Activated CD8-positive, alpha-beta memory T cell treated with anti-CD3 and anti-CD28 coated beads for 1 hour (primary cell): ENCODE data around the gene HHIPL1.
A peak's percentile ranks its signal among the peaks of the same experiment; 100 is the strongest.

Experiments
- DNase-seq, 2 donors: peaks; one replicate each; pipeline ENCODE4 v3.0.0-alpha.2; 2020; ENCODE audit warnings: low read depth in 1 of 2; ENCODE audit errors: extremely low read depth in 1 of 2

The HHIPL1 gene

DNA sequence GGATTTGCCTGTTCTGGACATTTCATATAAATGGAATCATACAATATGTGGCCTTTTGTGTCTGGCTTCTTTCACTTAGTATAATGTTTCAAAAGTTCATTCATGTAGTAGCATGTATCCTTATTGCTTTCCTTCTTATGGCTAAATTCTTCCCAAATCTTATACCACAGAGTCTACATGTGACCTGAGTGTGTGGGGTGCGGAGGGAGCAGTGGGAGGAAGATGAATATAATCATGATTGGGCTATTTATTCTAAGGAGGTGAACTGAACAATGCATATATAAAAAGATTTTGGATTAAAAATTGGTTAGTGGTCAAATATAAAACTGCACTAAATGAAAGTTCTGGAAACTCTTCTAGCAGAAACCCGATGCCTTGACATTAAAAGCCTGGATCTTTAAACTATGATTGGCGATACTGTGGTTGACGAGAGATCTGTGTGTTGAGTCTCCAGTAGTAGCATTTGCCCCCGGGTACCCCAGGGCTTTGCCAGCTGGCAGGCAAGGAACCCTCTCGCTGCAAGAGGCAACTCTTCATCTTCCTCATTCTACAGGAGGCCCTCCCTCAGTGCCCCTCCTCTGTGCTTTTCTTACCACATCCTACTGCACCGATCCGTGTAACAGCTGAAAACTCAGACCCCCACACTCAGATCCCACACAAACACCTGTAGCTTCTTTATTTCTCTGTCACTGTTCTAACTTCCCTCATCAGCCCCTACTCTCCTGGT is 41.8 kb downstream of the HHIPL1 start:
- no peak for DNase-seq

DNA sequence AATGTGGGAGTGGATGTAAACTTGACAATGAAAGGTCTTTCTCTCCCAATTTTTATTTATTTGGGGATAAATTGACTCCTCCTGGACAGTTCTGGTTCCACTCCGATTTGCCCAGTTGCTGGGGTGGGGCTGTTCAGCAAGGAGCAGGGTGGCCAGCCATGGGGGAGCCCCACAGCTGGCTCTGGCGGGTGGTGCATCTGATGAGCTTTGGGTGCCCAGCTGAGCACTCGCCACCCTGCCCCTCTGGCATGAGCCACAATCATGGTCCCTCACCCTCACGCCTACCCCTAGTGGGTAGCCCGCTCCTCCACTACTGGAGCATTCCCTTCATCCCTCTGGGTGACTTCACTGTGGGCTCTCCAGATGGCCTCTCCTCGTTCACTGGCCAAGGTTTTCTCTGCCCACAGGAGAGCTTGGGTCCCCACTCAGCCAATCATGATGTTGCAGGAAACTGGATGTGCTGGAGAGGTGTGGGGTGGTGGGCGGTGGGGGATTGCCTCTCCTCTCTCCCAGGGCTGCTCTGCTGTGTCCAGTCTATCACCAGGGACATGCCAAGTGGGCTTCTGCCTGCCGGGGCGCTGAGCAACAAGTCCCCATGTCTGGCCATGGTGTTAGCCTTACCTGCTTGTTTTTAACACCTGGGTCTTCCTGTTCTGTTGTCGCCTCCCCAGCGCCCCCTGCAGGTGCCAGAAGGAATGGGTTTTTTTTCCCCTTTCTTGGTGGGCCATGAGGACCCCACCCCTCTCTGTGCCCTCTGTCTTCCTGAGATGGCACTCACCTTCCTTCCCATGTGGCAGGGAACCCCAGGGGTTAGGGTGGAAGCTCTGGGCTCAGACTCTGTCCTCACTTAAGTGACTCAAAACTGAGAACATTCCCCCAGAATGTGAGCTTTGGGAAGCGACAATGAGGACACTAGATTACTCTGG is 42.6 kb downstream of the HHIPL1 start:
- peak in 1 of 2 donors; percentile 23 for DNase-seq

DNA sequence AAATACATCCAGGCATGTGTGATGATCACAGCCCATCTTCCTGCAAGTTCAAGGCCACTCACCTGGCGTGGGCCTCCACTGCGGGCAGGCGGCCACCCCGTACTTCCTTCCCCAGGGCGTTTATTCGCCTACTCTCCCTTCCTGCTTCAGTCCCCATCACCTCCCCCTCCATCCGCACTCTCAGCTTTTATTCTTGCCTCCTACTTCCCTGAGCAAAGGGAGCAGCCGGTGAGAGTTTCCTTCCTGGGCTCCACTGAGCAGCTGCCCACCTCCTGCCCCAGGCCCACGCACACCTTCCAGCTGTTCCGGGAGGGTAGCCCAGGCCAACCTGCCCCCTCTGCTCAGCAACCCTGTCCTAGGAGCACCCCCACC is 43.3 kb downstream of the HHIPL1 start:
- DNase-seq = no peak

DNA sequence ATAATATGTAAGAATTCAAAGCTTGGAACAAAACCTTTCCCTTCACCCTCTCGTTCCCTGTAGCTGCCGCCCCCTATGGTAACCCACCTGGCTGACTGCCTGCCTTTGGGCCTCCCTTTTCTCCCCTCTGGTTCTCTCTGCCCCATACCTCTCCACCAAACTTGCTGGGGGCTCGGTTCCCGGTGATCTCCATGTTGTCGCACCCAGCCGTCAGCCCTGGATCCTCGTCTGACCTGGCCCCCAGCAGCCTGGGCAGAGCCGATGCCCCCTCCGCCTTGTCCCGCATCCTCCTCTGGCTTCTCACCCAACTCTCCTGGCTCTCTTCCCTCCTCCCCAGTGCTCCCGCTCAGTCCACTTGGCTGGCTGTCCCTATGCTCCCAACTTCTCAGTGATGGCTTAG is 43.7 kb downstream of the HHIPL1 start:
- DNase-seq = no peak

DNA sequence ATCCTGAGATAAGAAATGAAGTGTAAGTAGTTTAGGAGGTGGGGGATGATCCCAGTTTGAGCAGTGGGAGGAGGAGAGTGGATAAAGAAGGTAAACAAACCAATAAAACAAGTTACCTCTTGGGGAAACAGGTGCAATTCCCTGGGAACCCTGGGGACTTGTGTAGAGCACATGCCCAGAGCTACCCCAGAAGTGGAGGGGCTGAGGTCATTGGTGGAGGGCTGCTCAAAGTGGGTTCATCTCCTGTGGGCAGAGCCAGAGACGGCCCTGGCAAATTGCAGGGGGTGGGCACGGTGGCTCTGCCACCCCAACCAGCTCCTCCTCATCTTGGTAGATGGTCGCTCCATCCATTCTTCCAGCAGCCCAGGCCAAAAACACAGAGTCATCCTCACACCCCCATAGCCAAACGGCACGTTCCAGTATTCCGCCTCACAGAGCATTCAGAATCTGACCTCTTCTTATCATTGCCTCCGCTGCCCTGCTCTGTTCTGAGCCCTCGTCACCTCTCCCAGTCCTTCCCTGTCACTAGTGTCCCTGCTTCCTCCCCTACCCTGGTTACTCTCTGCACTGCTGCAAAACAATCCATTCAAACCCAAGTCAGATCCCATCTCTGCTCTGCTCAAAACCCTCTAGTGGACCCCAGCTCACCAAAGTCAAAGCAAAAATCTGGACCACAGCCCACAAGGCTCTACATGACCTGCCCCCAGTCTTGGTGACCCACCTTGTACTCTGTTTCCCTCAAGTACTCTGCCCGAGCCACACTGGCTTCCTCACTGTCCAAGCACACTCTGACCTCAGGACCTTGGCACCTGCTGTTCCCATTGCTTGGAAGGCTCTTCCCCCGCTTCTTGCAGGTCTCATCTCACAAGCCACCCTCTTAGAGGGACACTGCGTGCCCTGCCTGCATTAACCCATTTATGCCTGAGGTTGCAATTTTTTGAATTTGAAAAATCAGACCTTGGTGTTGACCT is 44.6 kb downstream of the HHIPL1 start:
- no peak for DNase-seq

DNA sequence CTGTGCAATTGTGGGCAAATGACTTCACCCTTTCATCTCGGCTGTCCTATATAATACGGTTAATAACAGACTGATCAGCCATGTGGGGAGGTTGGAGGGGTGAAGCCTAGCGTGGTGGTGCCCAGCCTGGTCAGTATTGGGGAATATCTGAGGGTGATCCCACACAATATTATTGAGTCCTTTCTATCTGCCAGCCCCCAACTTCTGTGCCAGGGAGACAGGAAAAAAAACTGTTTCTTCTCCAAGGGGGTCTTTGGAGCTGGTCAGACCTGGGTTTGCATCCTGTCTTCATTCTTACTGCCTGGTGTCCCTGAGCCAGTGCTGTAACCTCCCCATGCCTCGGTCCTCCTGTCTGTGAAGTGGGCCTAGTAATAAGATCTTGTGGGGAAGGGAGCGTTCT is 45.7 kb downstream of the HHIPL1 start:
- DNase-seq = no peak

DNA sequence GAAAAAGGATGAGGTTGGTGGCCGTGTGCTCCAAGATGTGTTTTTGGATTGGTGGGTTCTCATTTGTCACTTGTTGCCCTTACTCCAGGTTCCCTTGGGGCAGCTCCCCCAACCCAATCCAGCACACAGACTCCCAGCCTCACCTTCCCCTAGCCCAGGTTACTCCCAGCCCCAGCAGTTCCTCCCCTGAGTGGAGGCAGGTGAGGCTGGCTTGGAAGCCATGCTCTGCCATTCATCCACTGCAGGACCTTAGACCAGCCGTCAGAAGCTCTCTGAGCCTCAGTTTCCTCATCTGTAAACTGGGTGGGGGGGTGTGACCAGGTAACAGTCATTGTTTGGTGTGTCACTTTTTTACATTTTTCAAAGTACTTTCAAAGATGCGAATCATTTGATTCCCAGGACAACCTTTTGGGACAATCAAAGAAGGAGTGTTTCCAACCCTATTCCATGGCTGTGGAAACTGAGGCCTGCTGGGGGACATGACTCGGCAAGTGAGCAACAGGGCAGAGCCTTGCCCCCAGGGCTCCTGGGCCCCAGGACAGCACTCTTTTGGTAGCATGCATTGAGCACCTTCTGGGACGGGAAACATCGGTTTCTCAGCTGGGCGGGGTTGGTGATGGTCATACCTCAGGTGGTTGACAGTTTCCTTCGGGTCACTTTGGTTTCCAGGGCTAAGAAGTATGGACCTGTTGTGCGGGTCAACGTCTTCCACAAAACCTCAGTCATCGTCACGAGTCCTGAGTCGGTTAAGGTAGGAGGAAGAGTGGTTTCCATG is 46.4 kb downstream of the HHIPL1 start:
- DNase-seq = no peak

DNA sequence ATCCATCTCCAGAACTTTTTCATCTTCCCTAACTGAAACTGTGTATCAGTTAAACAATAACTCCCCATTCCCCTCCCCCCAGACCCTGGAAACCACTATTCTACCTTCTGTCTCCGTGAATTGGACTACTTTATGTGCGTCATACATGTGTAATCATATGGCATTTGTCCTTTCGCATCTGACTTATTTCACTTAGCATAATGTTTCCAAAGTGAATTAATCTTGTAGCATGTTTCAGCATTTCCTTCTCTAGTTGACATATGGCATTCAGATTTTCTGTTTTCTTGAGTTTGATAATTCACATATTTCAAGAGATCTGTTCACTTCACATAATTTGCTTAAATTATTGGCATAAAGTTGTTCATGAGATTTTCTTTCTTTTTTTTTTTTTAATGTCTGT is 49.0 kb downstream of the HHIPL1 start:
- no peak for DNase-seq

DNA sequence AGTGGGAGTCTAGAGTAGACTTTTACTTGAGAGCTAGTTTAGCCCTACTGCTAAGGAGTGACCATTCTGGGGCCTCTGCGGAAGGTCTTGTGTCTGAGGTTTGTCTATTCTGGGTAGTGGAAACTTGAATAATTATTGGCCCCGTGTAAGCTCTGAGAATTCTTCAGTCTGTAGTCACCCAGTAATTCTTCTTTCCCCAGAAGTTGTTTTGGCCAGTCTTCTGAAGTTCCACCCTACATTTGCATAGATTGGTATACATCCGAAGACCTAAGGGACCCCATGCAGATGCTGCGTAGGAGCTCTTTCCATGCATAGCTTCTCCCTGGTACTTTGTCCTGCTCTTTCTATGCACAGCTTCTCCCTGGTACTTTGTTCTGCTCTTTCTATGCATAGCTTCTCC is 52.0 kb downstream of the HHIPL1 start:
- DNase-seq = no peak

DNA sequence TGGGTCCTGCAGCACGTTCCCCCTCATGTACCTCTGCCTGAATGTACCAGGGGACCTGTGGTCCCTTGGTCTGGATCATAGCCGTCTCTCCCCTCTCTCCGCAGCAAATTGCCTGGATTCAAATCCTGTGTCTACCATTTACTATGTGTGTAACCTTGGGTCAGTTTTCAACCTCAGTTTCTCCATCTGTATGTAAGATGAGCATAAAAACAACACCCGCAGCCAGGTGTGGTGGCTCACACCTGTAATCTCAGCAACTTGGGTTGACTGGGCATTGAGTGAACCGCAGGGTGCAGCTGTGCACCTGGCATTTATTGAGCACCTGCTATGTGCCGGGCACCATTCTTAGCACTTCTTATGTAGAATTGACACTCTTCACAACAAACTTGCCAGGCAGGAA is 53.3 kb downstream of the HHIPL1 start:
- no peak for DNase-seq

DNA sequence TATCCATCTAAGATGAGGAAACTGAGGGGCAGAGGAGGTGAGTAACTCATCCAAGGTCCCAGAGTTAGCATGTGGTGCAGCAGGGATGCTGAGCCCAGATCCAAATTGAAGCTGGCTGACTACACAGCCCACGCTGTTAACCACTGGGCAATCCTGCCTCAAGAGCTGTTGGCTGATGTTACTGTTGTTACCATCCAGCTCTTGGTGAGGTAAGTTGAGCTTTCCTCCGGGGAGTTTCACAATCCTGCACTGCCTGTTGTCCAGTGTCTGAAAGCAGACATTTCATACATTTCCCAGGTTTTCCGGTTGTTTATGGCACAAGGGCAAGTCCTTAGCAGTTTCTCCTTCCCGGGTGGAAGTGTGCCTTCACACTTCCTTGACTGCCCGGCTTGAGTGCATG is 53.7 kb downstream of the HHIPL1 start:
- DNase-seq = no peak

DNA sequence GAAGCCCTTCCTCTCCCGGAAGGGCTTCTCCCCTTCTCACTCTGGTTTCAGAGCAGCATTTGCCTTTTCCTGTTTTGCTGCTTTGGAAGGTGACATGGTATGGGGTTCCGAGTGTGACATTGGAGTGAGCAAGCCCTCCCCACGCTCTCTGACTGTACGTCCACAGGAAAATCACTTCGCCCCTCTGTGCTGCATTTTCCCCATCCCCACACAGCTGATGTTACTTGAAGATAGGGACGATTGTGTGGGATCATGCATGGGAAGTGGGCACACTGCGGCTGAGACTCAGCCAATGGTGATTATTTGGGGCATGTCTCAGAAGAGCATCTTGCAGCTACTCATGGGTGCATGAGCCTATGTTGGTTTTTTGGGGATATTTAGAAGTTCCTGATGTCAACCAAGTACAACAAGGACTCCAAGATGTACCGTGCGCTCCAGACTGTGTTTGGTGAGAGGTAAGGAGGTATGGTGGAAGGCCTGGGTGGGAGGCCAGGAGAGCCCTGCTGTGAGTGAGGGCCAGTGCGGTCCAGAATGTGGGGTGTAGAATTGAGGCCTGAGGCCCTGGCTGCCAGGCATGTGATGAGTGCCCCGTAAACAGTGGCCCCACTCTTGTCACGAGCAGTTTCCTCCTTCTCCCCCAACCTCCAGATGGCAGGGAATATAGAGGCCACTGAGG is 54.3 kb downstream of the HHIPL1 start:
- no peak for DNase-seq

DNA sequence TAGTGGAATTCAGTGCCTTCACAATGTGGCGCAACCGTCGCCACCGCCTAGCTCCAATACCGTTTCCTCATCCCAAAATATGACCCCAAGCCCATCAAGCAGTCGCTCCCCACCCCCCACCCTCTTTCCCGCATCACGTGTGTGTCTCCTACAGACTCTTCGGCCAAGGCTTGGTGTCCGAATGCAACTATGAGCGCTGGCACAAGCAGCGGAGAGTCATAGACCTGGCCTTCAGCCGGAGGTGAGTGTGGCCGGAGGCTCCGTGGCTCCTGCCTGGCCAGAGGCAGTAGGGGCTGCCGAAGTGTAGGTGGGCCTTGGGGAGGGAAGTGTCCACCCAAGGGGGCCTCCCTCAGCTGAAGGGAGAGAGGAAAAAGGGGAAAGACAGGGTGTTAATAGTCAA is 54.9 kb downstream of the HHIPL1 start:
- no peak for DNase-seq

DNA sequence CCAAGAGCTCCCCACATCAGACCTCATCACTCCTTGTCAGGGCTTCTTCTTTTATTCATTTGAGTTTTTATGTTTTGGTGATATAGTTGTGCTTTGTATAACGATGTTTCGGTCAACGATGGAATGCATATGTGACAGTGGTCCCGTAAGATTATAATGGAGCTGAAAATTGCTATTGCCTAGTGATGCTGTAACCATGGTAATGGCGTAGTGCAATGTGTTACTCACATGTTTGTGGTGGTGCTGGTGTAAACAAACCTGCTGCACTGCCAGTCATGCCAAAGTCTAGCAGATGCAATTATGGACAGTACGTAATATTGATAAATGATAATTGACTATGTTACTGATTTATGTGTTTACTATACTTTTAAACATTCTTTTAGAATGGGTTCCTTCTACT is 55.5 kb downstream of the HHIPL1 start:
- no peak for DNase-seq

DNA sequence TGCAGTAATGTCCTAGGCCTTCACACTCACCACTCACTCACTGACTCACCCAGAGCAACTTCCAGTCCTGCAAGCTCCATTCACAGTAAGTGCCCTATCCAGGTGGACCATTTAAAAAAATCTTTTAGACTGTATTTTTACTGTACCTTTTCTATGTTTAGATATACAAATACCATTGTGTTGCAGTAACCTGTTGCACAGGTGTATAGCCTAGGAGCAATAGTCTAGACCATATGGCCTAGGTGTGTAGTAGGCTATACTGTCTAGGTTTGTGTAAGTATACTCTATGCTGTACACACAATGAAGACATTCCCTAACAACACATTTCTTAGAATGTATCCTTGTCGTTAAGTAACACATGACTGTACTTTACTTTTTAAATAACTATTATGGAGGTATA is 56.3 kb downstream of the HHIPL1 start:
- DNase-seq = no peak

DNA sequence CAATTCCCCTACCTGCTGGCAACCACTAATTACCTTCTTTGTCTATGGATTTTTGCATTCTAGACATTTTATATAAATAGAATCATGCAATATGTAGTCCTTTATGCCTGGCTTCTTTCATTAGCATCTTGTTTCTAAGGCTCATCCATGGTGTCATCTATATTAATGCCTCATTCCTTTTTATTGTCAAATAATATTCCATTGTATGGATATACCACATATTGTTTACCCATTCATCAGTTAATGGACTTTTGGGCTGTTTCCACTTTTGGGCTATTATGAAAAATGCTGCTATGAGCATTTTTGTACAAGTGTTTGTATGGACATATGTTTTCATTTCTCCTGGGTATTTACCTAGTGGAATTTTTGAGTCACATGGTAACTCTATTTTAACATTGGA is 57.2 kb downstream of the HHIPL1 start:
- DNase-seq = no peak

DNA sequence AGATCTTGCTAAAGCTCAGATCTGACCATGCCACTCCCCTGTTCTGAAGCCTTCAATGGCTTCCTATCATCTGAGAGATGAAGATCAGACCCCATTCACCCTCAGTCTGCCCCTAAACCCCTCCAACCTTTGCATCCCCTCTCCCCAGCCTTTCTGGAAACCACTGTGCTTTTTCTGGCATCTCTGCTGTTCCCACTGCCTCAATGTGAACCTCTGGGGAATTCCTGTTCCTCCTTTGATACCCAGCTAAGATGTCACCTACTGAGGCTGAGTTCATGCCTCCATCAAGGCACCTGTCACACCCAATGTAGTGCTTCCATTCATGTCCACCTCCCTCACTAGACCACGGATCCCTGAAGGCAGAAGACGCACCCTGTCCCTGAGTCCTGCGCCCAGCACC is 58.5 kb downstream of the HHIPL1 start:
- no peak for DNase-seq

DNA sequence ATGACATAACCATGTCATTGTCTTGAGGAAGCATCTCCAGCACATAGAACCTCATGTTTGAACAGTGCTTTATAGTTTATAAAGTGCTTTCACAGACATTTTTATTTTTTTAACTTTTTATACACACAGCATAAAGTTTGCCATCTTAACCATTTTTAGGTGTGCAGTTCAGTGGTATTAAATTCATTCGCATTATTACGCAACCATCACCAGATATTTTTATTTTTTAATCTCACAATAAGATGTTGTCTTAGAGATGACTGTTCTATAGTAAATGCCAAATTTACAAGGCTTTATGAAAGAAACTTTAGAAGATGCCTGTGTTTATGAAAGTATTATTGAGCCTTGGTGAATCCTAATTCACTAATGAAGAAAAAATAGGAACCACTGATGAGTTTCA is 59.1 kb downstream of the HHIPL1 start:
- DNase-seq = no peak

DNA sequence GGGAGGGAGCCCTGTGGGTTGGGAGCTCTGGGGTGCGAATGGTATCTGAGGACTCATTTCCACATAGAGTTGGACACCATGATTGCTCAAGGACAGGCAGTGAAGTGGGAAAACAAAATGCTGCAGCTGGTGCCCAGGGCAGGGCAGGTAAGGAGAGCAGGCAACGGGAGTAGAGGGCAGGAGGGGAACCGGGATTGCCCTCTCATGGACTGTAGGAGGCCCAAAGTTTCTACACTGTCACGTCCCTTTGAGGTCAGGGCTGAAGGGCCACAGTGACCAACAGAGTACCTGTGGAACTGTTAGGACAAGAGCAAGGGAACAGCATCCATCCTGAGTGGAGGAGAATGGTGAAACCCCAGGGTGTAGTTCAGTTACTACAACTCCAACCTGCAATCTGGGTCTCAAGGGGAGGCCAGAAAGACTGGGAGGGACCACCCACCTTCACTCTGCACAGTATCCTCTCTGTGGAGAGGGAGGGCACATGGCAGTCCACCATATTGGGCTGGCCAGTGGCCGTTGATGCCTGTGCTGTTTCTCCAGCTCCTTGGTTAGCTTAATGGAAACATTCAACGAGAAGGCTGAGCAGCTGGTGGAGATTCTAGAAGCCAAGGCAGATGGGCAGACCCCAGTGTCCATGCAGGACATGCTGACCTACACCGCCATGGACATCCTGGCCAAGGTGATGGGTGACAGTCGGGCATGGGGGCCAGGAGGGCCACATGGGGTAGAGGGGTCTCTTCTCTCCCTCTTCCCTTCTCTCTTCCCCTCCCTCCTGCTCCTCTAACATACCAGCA is 61.4 kb downstream of the HHIPL1 start:
- DNase-seq = no peak
